GM18519 (cell line): ENCODE measurements around the gene COL5A1.

ENCODE experiments used
- ATAC-seq: cut with Tn5 transposase; IDR thresholded peaks from one replicate; pipeline ENCODE4 v1.9.1; 2021; ENCODE audit warnings: mild to moderate bottlenecking, moderate library complexity; ENCODE audit not compliant: unreplicated experiment, low FRiP score

COL5A1 gene

DNA sequence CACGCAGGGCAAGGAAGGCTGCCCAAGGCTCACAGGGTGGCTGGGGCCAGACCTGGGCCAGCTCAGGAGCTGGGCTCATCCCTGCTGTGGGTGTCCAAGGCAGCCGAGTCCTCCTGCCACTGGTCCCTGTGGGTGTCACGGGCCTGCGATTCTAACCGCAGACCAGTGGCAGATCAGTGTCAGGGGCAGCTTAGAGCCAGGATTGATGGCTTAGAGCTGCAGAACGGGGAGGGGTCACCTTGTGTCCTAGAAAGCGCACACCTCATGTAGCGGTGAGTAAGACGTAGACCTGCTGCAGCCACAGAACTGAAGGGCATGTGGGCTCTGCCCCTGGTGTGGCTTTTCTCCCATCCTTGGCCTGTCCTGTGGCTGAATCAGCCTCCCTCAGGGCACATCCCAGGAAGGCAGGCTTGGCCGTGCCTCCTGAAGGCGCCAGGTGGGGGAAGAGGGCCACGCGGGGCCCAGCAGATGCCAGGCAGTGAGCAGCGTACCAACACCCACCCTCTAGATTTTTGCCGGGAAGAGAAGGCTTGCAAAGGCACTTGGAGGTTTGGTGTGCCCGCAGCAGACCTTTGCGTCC lies 160.7 kb downstream of the COL5A1 start:
- no peak for ATAC-seq

- no peak for ATAC-seq
Measured at GRCh38 chr9:134804871-134805270, 163.3 kb downstream of the COL5A1 start.

DNA sequence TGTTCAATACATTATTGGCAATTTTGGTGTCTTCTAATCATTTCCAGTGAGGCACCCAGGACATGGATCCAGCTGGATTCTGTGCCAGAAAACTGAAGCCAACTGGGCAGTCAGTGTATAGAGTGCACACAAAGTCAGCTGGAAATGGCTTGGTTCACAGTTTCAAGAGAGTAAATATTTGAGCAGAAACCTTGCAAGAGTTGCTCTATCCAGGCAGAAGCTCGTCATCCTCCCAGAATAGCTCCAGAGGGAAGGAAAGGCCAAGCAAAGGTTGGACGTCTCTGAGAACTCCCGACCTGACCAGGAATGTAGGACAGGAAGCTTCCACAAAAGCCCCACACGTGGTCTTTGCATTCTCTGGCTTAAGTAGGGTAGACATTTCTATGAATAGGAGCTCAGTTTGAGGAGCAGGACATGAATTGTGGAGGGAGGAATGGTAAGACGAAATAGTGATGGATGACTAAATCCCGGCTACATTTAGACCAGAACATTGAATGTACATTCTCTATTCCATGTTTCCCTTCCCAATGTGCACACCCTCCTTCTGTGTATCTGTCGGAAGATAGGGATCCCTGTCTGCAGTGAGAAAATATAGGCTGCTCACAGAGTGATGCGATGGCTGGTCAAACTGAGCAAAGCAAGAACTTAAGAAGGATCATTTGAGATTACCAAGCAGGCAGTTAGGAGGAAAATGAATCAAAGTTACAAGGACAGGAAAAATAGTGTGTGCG lies 166.3 kb downstream of the COL5A1 start:
- no peak for ATAC-seq

DNA sequence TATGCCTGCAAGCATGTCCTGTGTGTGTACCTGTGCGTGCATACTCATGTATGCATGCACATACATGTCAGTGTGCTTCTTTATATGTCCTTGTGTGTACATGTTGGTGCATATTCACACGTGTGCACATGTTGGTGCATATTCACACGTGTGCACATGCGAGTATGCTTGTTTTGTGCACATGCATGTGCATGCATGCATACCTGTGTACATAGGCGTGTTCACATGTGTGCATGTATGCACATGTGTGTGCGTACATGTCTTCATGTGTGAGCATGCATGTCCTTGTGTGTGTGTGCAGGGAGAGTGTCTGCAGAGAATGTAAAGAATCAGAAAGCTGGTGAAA lies 166.8 kb downstream of the COL5A1 start:
- no peak for ATAC-seq

DNA sequence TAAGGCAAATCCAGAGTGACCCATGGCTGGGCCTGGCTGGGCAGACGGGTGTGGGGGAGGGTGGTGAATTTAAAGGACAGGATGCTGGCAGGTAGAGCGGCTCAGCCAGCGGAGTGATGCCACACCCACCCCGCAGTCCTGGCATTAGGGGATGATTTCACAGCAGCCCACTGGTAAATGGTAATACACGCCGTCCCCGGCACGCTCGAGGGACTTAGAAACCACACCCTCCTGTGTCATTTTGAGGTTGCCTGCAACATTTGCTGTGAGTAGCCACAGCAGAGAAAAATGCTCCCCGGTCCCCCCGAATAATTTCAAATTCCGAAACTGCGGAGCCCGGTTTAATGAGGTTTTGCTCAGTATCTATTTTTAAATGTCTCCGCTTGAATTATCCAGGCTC lies 167.7 kb downstream of the COL5A1 start:
- no peak for ATAC-seq

GRCh38 chr9:134809826-134810225 lies 168.2 kb downstream of the COL5A1 start:
- no peak for ATAC-seq

DNA sequence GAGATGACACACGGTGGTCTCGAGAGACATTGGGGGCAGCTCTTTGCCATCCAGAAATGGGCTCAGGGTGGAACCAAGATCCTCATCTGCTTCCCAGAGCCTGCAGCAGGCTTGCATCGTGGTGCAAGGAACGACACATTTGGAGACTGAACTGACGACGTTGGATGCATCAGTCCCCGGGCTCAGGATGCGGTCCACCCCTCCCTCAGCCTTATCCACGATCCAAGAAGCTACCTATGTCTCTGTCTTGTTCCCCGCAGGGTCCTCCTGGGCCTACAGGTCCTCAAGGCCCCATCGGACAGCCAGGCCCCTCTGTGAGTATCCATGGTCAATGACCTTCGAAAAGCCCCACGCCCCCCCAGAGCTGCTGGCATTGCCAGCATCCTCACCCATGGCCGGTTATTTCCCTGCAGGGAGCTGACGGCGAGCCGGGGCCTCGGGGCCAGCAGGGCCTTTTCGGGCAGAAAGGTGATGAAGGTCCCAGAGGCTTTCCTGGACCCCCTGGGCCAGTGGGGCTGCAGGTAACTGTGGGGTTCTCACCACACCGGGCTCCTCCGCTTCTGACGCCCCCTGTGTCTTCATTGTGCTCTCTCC lies 169.6 kb downstream of the COL5A1 start:
- ATAC-seq: no peak

GRCh38 chr9:134811673-134812342 lies 170.2 kb downstream of the COL5A1 start:
- no peak for ATAC-seq

DNA sequence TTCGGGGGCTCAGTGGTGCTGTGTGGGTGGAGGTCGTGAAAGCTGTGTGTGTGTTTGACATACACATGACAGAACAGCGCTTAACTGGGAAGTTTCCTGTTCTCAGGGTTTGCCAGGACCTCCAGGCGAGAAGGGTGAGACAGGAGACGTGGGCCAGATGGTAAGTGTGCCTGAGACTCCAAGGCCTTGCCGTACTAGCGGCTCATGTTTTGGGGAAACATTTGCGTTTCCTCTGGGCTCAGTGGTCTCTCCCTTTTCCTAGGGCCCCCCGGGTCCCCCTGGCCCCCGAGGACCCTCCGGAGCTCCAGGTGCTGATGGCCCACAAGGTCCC lies 170.7 kb downstream of the COL5A1 start:
- no peak for ATAC-seq

- ATAC-seq: no peak
Measured at GRCh38 chr9:134813841-134814240, 172.2 kb downstream of the COL5A1 start.

DNA sequence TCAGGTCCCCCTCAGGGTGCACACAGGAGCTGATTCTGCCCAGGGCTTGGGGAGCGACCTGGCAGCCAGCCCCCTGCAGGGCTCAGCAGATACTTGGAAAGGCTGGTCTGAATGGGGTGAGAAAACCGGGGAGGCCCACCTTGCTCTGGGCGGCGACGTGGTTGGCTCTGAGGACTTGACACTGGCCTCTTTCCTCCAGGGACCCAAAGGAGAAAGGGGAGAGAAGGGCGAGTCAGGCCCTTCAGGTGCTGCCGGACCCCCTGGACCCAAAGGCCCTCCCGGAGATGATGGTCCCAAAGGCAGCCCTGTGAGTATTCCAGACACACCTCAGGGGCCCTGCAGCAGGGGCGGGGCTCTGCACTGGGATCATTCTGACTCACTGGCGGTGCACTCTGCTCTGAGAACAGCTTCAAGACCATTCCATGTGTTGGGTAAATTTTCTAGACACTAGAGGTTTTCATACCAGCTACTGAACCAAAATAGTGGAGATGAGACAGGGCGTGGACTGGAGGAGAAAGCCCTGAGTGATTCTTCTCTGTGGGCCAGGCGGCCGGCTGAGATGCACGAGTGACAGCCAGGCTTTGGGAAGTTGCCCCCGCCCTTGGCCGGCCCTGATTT lies 173.1 kb downstream of the COL5A1 start:
- ATAC-seq: no peak

- no peak for ATAC-seq
Measured at GRCh38 chr9:134815435-134816214, 174.0 kb downstream of the COL5A1 start.

DNA sequence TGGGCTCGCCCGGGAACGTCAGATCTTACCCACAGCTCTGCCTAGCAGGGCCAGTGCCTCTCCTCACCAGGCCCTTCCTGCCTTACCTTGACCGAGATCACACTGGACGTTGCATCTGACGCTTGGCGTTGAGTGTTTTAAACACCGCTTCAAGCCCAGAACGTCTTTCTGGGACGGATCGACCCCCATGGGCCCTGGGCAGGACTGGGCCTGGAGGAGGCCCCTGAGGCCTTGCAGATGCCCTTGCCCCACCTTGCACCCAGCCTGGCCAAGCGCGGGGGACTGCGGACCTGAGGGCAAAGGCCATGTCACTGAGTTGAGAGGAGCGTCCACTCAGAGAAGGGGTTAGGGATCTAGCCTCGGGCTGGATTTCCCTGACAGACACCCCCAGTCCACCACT lies 174.7 kb downstream of the COL5A1 start:
- no peak for ATAC-seq

DNA sequence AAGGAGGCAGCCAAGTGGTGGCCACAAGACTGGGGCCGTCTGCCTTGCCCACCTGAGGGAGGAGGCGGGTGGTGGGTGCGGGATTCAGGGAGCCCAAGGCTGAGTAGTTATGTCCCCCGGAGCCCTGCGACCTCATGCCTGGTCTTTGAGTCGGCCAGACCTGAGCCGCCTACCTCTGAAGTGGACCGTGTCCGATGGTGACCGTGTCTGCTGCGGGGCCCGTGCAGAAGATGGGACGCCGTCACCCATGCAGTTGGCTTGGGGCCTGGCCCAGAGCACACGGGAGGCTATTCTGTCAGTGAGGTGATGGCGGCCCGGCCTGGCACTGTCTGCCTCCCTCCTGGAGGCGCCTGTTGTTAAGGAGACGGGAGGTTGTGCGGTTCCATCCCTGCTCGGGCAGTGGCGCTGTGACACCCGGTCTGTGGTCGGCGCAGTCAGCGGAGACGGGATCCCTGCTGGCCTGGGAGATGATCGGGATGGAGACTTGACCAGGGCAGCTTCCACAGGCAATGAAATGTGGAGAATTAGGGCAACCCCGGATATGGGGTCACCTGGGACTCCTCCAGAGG lies 176.5 kb downstream of the COL5A1 start:
- ATAC-seq: no peak

DNA sequence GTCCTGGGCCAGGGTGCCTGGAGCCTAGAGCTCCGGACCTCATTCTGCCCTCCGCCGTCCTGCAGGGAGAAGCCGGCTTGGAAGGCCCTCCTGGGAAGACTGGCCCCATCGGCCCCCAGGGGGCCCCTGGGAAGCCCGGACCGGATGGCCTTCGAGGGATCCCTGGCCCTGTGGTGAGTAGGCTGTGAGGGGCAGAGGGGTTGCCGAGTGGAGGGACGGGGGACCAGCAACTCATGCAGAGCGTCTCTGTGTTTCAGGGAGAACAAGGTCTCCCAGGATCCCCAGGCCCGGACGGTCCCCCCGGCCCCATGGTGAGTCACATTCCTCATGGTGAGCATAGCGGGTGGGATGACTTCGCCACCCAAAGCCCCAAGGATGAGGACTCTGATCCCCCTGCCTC lies 177.0 kb downstream of the COL5A1 start:
- no peak for ATAC-seq

- ATAC-seq: no peak
Measured at GRCh38 chr9:134820901-134821300, 179.3 kb downstream of the COL5A1 start.

DNA sequence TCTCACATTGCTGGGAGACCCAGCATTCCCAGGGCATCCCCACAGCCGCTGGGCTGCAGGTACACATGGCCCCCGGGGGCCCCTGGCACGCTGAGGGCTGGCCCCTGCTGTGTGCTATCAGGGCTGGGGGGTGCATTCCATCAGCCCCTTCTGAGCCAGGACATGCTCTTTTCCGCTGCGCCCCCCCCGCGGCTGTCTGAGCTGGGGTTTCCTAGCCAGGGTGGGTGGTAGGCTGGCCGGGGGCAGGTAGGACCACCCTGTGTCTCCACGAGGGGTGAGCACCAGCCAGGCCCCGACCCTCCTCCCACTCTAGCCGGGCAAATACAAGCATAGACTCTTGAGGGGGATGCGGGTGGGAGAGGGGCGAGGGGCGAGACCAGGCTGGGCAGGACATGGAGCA lies 180.9 kb downstream of the COL5A1 start:
- no peak for ATAC-seq

- ATAC-seq: no peak
Measured at GRCh38 chr9:134823623-134824022, 182.0 kb downstream of the COL5A1 start.

- no peak for ATAC-seq
Measured at GRCh38 chr9:134824583-134824982, 183.0 kb downstream of the COL5A1 start.

- ATAC-seq: no peak
Measured at GRCh38 chr9:134825025-134825424, 183.4 kb downstream of the COL5A1 start.
